H1 (cell line): ENCODE data around the gene RPUSD1. TPM values are rescaled to one million over a fixed set of nuclear protein-coding genes. Genes with fewer than 3 reads are reported as not detected.

Source experiments
- ASH2L ChIP-seq: fragments of 200-600, 300-600 bp; sonication (generic); IDR thresholded peaks from one replicate; pipeline ENCODE4 v1.7.1; 2017; ENCODE audit warnings: low read length
- CEBPB ChIP-seq: IDR thresholded peaks from 2 replicates; pipeline ENCODE4 v1.6.1; 2012; ENCODE audit warnings: low read depth, low read length
- EZH2 ChIP-seq: fragments of 200-600 bp; sonication (generic); IDR thresholded peaks from 2 replicates; pipeline ENCODE4 v1.7.1; 2012; ENCODE audit warnings: low read depth, mild to moderate bottlenecking, moderate library complexity, low read length, inconsistent platforms; ENCODE audit not compliant: severe bottlenecking
- HDAC2 ChIP-seq, 2 experiments: fragments of 300-600 bp in 1 of 2; sonication (generic) in 1 of 2; IDR thresholded peaks; 2 replicates each; pipeline ENCODE4 v1.6.1; 2011 to 2012; ENCODE audit warnings: low read depth in 2 of 2, low read length in 2 of 2, mild to moderate bottlenecking in 2 of 2, moderate library complexity in 2 of 2, borderline replicate concordance in 1 of 2, inconsistent platforms in 1 of 2
- JUND ChIP-seq: IDR thresholded peaks from 2 replicates; pipeline ENCODE4 v1.6.1; 2011; ENCODE audit warnings: mild to moderate bottlenecking, improper control_type of control experiment, low read length
- KDM5A ChIP-seq: fragments of 200-600 bp; IDR thresholded peaks from 2 replicates; pipeline ENCODE4 v1.7.1; 2012; ENCODE audit warnings: mild to moderate bottlenecking, low read length, inconsistent platforms, mixed read lengths
- POU5F1 ChIP-seq: IDR thresholded peaks from 2 replicates; pipeline ENCODE4 v1.6.1; 2011; ENCODE audit warnings: low read depth, mild to moderate bottlenecking, low read length, moderate library complexity
- SIN3A ChIP-seq, 2 experiments: IDR thresholded peaks in 1 of 2; conservative IDR thresholded peaks in 1 of 2; 2 replicates each; pipeline ENCODE4 v1.6.1; 2011 to 2012; ENCODE audit warnings: low read length in 2 of 2, improper control_type of control experiment in 1 of 2, low read depth in 1 of 2, mild to moderate bottlenecking in 1 of 2
- TAF1 ChIP-seq: IDR thresholded peaks from 2 replicates; pipeline ENCODE4 v1.6.1; 2011; ENCODE audit warnings: mild to moderate bottlenecking, low read depth, low read length
- TCF12 ChIP-seq: IDR thresholded peaks from 2 replicates; pipeline ENCODE4 v1.6.1; 2011; ENCODE audit warnings: low read depth, mild to moderate bottlenecking, low read length
- TEAD4 ChIP-seq: IDR thresholded peaks from 2 replicates; pipeline ENCODE4 v1.6.1; 2012; ENCODE audit warnings: low read depth, low read length, inconsistent platforms, mixed read lengths
- polyA plus RNA-seq, 7 experiments: library from polyadenylated mRNA; depleted of rRNA in 3 of 7; stranded (reverse) in 5 of 7; unstranded in 2 of 7; fragments of >200 nt in 5 of 7; fragments of 200-250 nt in 2 of 7; gene quantifications; 1 replicate in 5 of 7; 2 replicates in 1 of 7; 4 replicates in 1 of 7; pipeline versions ENCODE4 v1.2.1 to v1.2.3, GENCODE V29; 2011 to 2013; ENCODE audit warnings: missing spikeins in 2 of 7, mixed read lengths in 2 of 7
- total RNA-seq: library from RNA; stranded (reverse); fragmentation: NEBNext Ultra II Directional; extraction: Animal tissue kit (Norgen Biotek cat#: 25700); gene quantifications from 2 replicates; pipeline ENCODE4 v1.2.1, GENCODE V29; 2021

RPUSD1 gene
- total and polyA plus RNA-seq, 2 of the 8 experiments (the other 6 are each of a cell fraction or from before 2014, with no cell fraction given): 32.2 to 61.8 TPM

DNA sequence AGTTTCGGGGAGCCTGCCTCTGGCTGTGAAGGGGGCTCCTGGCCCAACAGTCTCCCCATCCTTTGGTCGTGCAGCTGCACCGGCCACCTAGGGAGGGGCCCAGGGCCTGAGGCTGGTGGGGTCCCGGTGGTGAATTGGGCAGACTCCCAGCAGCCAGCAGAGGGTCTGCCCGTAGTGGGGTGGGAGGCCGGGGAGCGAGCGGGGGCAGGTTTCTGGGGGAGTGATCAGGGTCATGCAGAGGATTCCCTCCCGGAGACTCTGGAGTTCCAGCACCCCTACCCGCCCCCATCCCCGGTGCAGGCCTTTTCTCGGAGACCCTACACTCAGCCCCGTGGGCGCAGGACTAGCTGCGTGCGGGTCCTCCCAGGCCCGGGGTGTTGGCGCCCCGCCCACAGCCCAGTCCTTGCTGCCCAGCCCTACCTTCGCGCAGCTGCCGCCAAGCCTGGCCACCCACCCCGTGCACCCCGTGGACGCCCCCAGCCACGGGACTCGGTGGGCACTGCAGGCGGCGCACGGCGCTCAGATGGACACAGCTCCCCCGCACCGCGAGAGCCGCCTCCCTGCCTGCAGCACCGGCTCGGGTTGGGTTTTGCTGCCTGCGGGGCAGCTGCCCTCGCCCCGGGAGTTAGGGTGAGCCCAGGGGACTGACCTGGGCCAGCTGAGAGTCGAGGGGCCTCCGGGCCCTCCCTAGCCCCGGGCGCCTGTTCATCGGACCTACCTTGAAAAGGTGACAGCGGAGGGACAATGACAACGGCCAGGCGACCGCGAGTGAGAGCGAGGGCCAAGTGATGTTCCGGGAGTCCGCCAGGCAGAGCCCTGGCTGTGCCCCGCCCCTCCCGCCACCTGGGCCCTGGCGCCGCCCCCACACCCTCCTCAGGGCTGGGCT is 12.0 kb upstream of the RPUSD1 start, which contains the start of gene GNG13 (continued):
- TF ChIP-seq KDM5A (no peak), SIN3A (conservative IDR thresholded peaks at IDR 0.05 in 1 of 2, IDR thresholded peaks at IDR 0.05 in 1 of 2; ENCODE audit: low read depth in 1 of 2, low read length in 2 of 2) (no peak), EZH2 (no peak), ASH2L (no peak), HDAC2 (IDR thresholded peaks at IDR 0.05; ENCODE audit: borderline replicate concordance in 1 of 2, low read depth in 2 of 2, low read length in 2 of 2) (no peak), JUND (no peak), TCF12 (no peak), CEBPB (no peak), TEAD4 (no peak), TAF1 (no peak), POU5F1 (no peak)
